Activated CD8-positive, alpha-beta T cell treated with anti-CD3 and anti-CD28 coated beads, Interleukin-2, amount 10 ng/mL, durations not matched to agents 7 days and 5 days (primary cell): ENCODE data around the gene GYPB. TPM values are rescaled to one million over a fixed set of nuclear protein-coding genes. Genes with fewer than 3 reads are reported as not detected.
"Not testable (repeated sequence)": the region's sequence is repeated elsewhere in the genome, so short reads cannot be mapped to it uniquely, and the experiment has no call there.

Experiments
- ATAC-seq: fragments of 150-1000 bp; cut with Tn5 transposase; one replicate; pipeline ENCODE4 v1.10.0; 2021; ENCODE audit warnings: moderate library complexity
- CTCF ChIA-PET: fragments of 350-600 bp; sonication (Branson Sonifier 250); formaldehyde crosslinking; loops from one replicate; lab custom pipeline; 2021; ENCODE audit warnings: antibody characterized with exemption; lab: Charles Lee
- POLR2A ChIA-PET: fragments of 350-600 bp; sonication (Branson Sonifier 250); formaldehyde crosslinking; loops from one replicate; lab custom pipeline; 2021; ENCODE audit warnings: antibody characterized with exemption; lab: Charles Lee
- DNase-seq: peaks from one replicate; pipeline ENCODE4 v3.0.0-alpha.2; 2020
- H3K27ac Mint-ChIP-seq: one replicate; pipeline ENCODE4 v1.8.0; 2021; ENCODE audit warnings: mild to moderate bottlenecking, mixed read lengths
- H3K27me3 Mint-ChIP-seq: one replicate; pipeline ENCODE4 v1.8.0; 2021; ENCODE audit warnings: low read depth, mixed read lengths
- H3K36me3 Mint-ChIP-seq: one replicate; pipeline ENCODE4 v1.8.0; 2021; ENCODE audit warnings: low read depth, mixed read lengths
- H3K4me1 Mint-ChIP-seq: one replicate; pipeline ENCODE4 v1.8.0; 2021; ENCODE audit warnings: low read depth, mixed read lengths
- H3K4me3 Mint-ChIP-seq: one replicate; pipeline ENCODE4 v1.8.0; 2021; ENCODE audit warnings: mild to moderate bottlenecking, mixed read lengths
- H3K9me3 Mint-ChIP-seq: one replicate; pipeline ENCODE4 v1.8.0; 2022; ENCODE audit warnings: mixed read lengths; ENCODE audit not compliant: insufficient read depth
- total RNA-seq, 2 experiments: library from RNA; stranded (reverse); gene quantifications; one replicate each; pipeline ENCODE4 v1.2.3, GENCODE V29; 2021

Gene GYPB
- total RNA-seq, 2 experiments from 2014 or later = not detected

- DNase-seq, H3K36me3 Mint-ChIP-seq, ATAC-seq, H3K9me3 Mint-ChIP-seq, H3K4me1 Mint-ChIP-seq, H3K4me3 Mint-ChIP-seq, H3K27ac Mint-ChIP-seq, H3K27me3 Mint-ChIP-seq, CTCF ChIA-PET, POLR2A ChIA-PET: not testable (repeated sequence)
These were observed 45.2 kb downstream of the GYPB start for GRCh38 chr4:143974021-143974420.

GRCh38 chr4:143961075-143961474 lies 58.1 kb downstream of the GYPB start:
- Mint-ChIP-seq H3K4me3 (no peak overlapping the region), H3K27ac (no peak overlapping the region), H3K4me1 (no peaks in the 10 kb centered on the region), H3K36me3 (no peaks in the 10 kb centered on the region), H3K27me3 (no peaks in the 10 kb centered on the region), H3K9me3 (no peaks in the 10 kb centered on the region)
- no peak for DNase-seq
- CTCF ChIA-PET = interaction anchor here (0.7 kb wide), 1 partner anchor 1514 kb away, joined by 3 read pairs; no protein-coding TSS in a partner anchor
- no peak for ATAC-seq
- POLR2A ChIA-PET = no interaction called here

- H3K36me3 Mint-ChIP-seq, POLR2A ChIA-PET, H3K4me3 Mint-ChIP-seq, ATAC-seq, H3K27me3 Mint-ChIP-seq, DNase-seq, H3K27ac Mint-ChIP-seq, H3K4me1 Mint-ChIP-seq, H3K9me3 Mint-ChIP-seq, CTCF ChIA-PET: not testable (repeated sequence)
These were observed 63.9 kb downstream of the GYPB start for GRCh38 chr4:143955306-143955705.

GRCh38 chr4:143951458-143951972 lies 67.7 kb downstream of the GYPB start:
- H3K4me1 Mint-ChIP-seq, POLR2A ChIA-PET, CTCF ChIA-PET, DNase-seq, ATAC-seq, H3K4me3 Mint-ChIP-seq, H3K36me3 Mint-ChIP-seq, H3K27ac Mint-ChIP-seq, H3K27me3 Mint-ChIP-seq, H3K9me3 Mint-ChIP-seq: not testable (repeated sequence)

GRCh38 chr4:143950967-143951366 lies 68.2 kb downstream of the GYPB start:
- ATAC-seq, H3K9me3 Mint-ChIP-seq, H3K36me3 Mint-ChIP-seq, H3K27me3 Mint-ChIP-seq, CTCF ChIA-PET, POLR2A ChIA-PET, H3K4me3 Mint-ChIP-seq, H3K27ac Mint-ChIP-seq, H3K4me1 Mint-ChIP-seq, DNase-seq: not testable (repeated sequence)

- CTCF ChIA-PET, H3K9me3 Mint-ChIP-seq, ATAC-seq, DNase-seq, H3K36me3 Mint-ChIP-seq, H3K4me1 Mint-ChIP-seq, H3K27ac Mint-ChIP-seq, H3K4me3 Mint-ChIP-seq, H3K27me3 Mint-ChIP-seq, POLR2A ChIA-PET: not testable (repeated sequence)
These were observed 69.0 kb downstream of the GYPB start for GRCh38 chr4:143950185-143950584.

- CTCF ChIA-PET, DNase-seq, H3K9me3 Mint-ChIP-seq, H3K4me3 Mint-ChIP-seq, H3K27me3 Mint-ChIP-seq, H3K36me3 Mint-ChIP-seq, H3K27ac Mint-ChIP-seq, ATAC-seq, H3K4me1 Mint-ChIP-seq, POLR2A ChIA-PET: not testable (repeated sequence)
These were observed 71.7 kb downstream of the GYPB start for GRCh38 chr4:143947493-143947892.

Other genes starting within 250 kb of the GYPB start
- under 1 TPM in 1 of 2 experiments, not detected in 1; 0.18 TPM for gene GYPE, start 113.8 kb downstream of the GYPB start, total RNA-seq
- gene GYPA, start 121.3 kb upstream of the GYPB start, total RNA-seq = not detected